Endothelial cell of umbilical vein (primary cell): ENCODE measurements around the gene WNT2. TPM values are rescaled to one million over a fixed set of nuclear protein-coding genes. Genes with fewer than 3 reads are reported as not detected.

Experiments used
- BruUV-seq: library from RNA; stranded (reverse); fragments of 400-500 nt; replicated peaks from 2 replicates; lab custom pipeline; 2021; lab: Mats Ljungman, UMichigan
- CTCF ChIA-PET: fragments of 300-600, 350-600 bp; sonication (Branson Sonifier 250); formaldehyde crosslinking; loops from one replicate; lab custom pipeline; 2021; ENCODE audit warnings: antibody characterized with exemption, inconsistent platforms; lab: Charles Lee
- POLR2A ChIA-PET: fragments of 300-600, 350-600 bp; sonication (Branson Sonifier 250); formaldehyde crosslinking; loops from one replicate; lab custom pipeline; 2021; ENCODE audit warnings: antibody characterized with exemption, inconsistent platforms; lab: Charles Lee
- DNase-seq: peaks from one replicate; pipeline ENCODE4 v3.0.0-alpha.2; 2011; ENCODE audit warnings: low read depth, low spot score
- FAIRE-seq: peaks from 2 replicates; lab custom pipeline; 2011; peaks lifted over from hg19 to GRCh38; lab: Jason Lieb, UNC
- H2AFZ ChIP-seq: 2 replicates; pipeline ENCODE4 v1.6.0; 2012; ENCODE audit warnings: low read depth, low read length, control low read depth, inconsistent platforms
- H3K27ac ChIP-seq: 2 replicates; pipeline ENCODE4 v1.5.1; 2011; ENCODE audit warnings: low read depth, mild to moderate bottlenecking, control low read depth, low read length, moderate library complexity; ENCODE audit not compliant: insufficient read depth
- H3K27me3 ChIP-seq, 2 experiments: 2 replicates each; pipeline versions ENCODE4 v1.6.0 to v1.6.1; 2011; ENCODE audit warnings: low read length in 2 of 2, mixed read lengths in 1 of 2; ENCODE audit not compliant: control insufficient read depth in 2 of 2, insufficient read depth in 2 of 2
- H3K36me3 ChIP-seq, 2 experiments: 2 replicates in 1 of 2; 3 replicates in 1 of 2; pipeline ENCODE4 v1.5.1; 2011; ENCODE audit warnings: low read length in 2 of 2, mild to moderate bottlenecking in 1 of 2, moderate library complexity in 1 of 2; ENCODE audit not compliant: control insufficient read depth in 2 of 2, insufficient read depth in 2 of 2; ENCODE audit errors: extremely low read depth in 1 of 2
- H3K4me1 ChIP-seq: 3 replicates; pipeline ENCODE4 v1.5.1; 2011; ENCODE audit warnings: mild to moderate bottlenecking, low read length; ENCODE audit not compliant: control insufficient read depth, insufficient read depth; ENCODE audit errors: extremely low read depth
- H3K4me2 ChIP-seq: 2 replicates; pipeline ENCODE4 v1.6.1; 2011; ENCODE audit warnings: low read length, control low read depth, mixed read lengths; ENCODE audit not compliant: insufficient read depth
- H3K4me3 ChIP-seq, 3 experiments: fragments of 200-600 bp in 1 of 3; sonication (generic), shearing (Covaris generic) in 1 of 3; replicated peaks in 1 of 3; 2 replicates each; pipeline ENCODE4 v1.5.1; 2011 to 2016; ENCODE audit warnings: control low read depth in 3 of 3, low read length in 3 of 3, mild to moderate bottlenecking in 2 of 3, inconsistent platforms in 1 of 3, low read depth in 1 of 3, moderate library complexity in 1 of 3; ENCODE audit not compliant: insufficient read depth in 1 of 3
- H3K79me2 ChIP-seq: 2 replicates; pipeline ENCODE4 v1.6.0; 2012; ENCODE audit warnings: low read length, inconsistent platforms; ENCODE audit not compliant: control insufficient read depth, insufficient read depth
- H3K9ac ChIP-seq: replicated peaks from 2 replicates; pipeline ENCODE3; 2011; ENCODE audit warnings: low read length, control low read depth; ENCODE audit not compliant: insufficient read depth; ENCODE audit errors: extremely low read depth
- H3K9me1 ChIP-seq: replicated peaks from 3 replicates; pipeline ENCODE4 v1.6.0; 2011; ENCODE audit warnings: mild to moderate bottlenecking, low read length; ENCODE audit not compliant: control insufficient read depth, insufficient read depth; ENCODE audit errors: extremely low read depth
- H3K9me3 ChIP-seq: replicated peaks from 2 replicates; pipeline ENCODE4 v1.5.1; 2012; ENCODE audit warnings: low read length, inconsistent platforms; ENCODE audit not compliant: control insufficient read depth, insufficient read depth
- H4K20me1 ChIP-seq: replicated peaks from 2 replicates; pipeline ENCODE3; 2011; ENCODE audit warnings: mild to moderate bottlenecking, low read length; ENCODE audit not compliant: control insufficient read depth, insufficient read depth; ENCODE audit errors: extremely low read depth
- CTCF ChIP-seq, 2 donors: IDR thresholded peaks; 1 replicate in 1 of 2; 2 replicates in 1 of 2; pipeline ENCODE4 v1.5.1; 2011; ENCODE audit warnings: low read length in 2 of 2, mild to moderate bottlenecking in 2 of 2, moderate library complexity in 2 of 2, control low read depth in 1 of 2, inconsistent platforms in 1 of 2, low read depth in 1 of 2; ENCODE audit not compliant: insufficient read depth in 1 of 2; ENCODE audit errors: extremely low read depth in 1 of 2
- EZH2 ChIP-seq: IDR thresholded peaks from 2 replicates; pipeline ENCODE4 v1.6.1; 2012; ENCODE audit warnings: borderline replicate concordance, low read depth, mild to moderate bottlenecking, moderate library complexity, low read length, inconsistent platforms; ENCODE audit not compliant: severe bottlenecking
- FOS ChIP-seq: IDR thresholded peaks from 2 replicates; pipeline ENCODE4 v1.6.1; 2011; ENCODE audit warnings: mild to moderate bottlenecking, low read length, moderate library complexity, borderline replicate concordance; ENCODE audit not compliant: insufficient read depth
- GATA2 ChIP-seq: IDR thresholded peaks from 2 replicates; pipeline ENCODE4 v1.7.0; 2011; ENCODE audit warnings: low read depth, mild to moderate bottlenecking, moderate library complexity, mixed read lengths, low read length; ENCODE audit not compliant: insufficient read length, insufficient read depth
- JUN ChIP-seq: IDR thresholded peaks from 2 replicates; pipeline ENCODE4 v1.6.1; 2011; ENCODE audit warnings: borderline replicate concordance, low read depth; ENCODE audit not compliant: insufficient read length, insufficient read depth
- MAX ChIP-seq: IDR thresholded peaks from 2 replicates; pipeline ENCODE4 v1.6.1; 2011; ENCODE audit not compliant: insufficient read depth, insufficient read length
- MYC ChIP-seq: IDR thresholded peaks from one replicate; pipeline ENCODE4 v1.6.1; 2011; ENCODE audit warnings: mild to moderate bottlenecking, low read depth, low read length
- POLR2A ChIP-seq: IDR thresholded peaks from 2 replicates; pipeline ENCODE4 v1.6.1; 2012; ENCODE audit warnings: low read depth, mild to moderate bottlenecking, control low read depth, low read length
- POLR2AphosphoS5 ChIP-seq: IDR thresholded peaks from 2 replicates; pipeline ENCODE4 v1.6.1; 2012; ENCODE audit warnings: low read depth, mild to moderate bottlenecking, control low read depth, low read length, moderate library complexity; ENCODE audit not compliant: insufficient read depth
- dilution Hi-C: fragments of 300-500 bp; cut with MboI; formaldehyde crosslinking; loops from one replicate; pipeline ENCODE4 v1.15.0; 2019; ENCODE audit warnings: low sequenced_read_pairs; ENCODE audit not compliant: extremely low pct_ligation_motif_present
- intact Hi-C: fragments of 100-400 bp; cut with micrococcal nuclease; formaldehyde crosslinking; loops from one replicate; pipeline ENCODE4 v1.10.0; 2022
- polyA plus RNA-seq, 4 experiments: library from polyadenylated mRNA; depleted of rRNA in 3 of 4; stranded (reverse) in 3 of 4; unstranded in 1 of 4; fragments of >200 nt; gene quantifications; 2 replicates each; pipeline versions ENCODE4 v1.2.1 to v1.2.3, GENCODE V29; 2011 to 2012; ENCODE audit warnings: missing spikeins in 1 of 4
- total RNA-seq: library from RNA; stranded (reverse); gene quantifications from 2 replicates; pipeline ENCODE4 v1.2.3, GENCODE V29; 2021

The WNT2 gene
- total and polyA plus RNA-seq, 2 donors (not counting 3 experiments of a cell fraction or from before 2014, with no cell fraction given), result not detected

- no peaks in the 10 kb centered on the region for H3K36me3 ChIP-seq
- no peaks in the 10 kb centered on the region for H3K4me1 ChIP-seq
- intact Hi-C loops (loop anchor here (2.0 to 5.0 kb wide), 2 partner anchors 74 to 100 kb away; no protein-coding TSS in a partner anchor), dilution Hi-C loops (no loop called here)
- no peak for DNase-seq
- BruUV-seq, result no TSS peak
- ChIA-PET CTCF (interaction anchor here (1.1 kb wide), 2 partner anchors 8 to 10 kb away, joined by 4 to 5 read pairs; partner anchors contain the start of gene WNT2), POLR2A (no interaction called here)
- peaks cover 7 to 8% of the 10 kb centered on the region in 2 experiments for H3K27me3 ChIP-seq
- no peak for FAIRE-seq
- no peaks in the 10 kb centered on the region for H3K9me3 ChIP-seq
- H3K27ac ChIP-seq, result no peak overlapping the region
- H4K20me1 ChIP-seq, result no peaks in the 10 kb centered on the region
- no peaks in the 10 kb centered on the region for H3K9me1 ChIP-seq
- H3K4me3 ChIP-seq, result no peak overlapping the region
- no peak overlapping the region for H3K9ac ChIP-seq
- no peak overlapping the region for H3K4me2 ChIP-seq
- H2AFZ ChIP-seq, result no peak overlapping the region
- TF ChIP-seq MYC (no peak), JUN (no peak), MAX (no peak)
- H3K79me2 ChIP-seq, result no peaks in the 10 kb centered on the region
Measured at GRCh38 chr7:117312593-117313580, 10.0 kb downstream of the WNT2 start.

GRCh38 chr7:117308891-117309290 lies 14.0 kb downstream of the WNT2 start:
- FAIRE-seq (no peak), DNase-seq (no peak)
- dilution Hi-C loops, result no loop called here
- no peaks in the 10 kb centered on the region for H4K20me1 ChIP-seq
- H3K79me2 ChIP-seq, result no peaks in the 10 kb centered on the region
- H2AFZ ChIP-seq, result no peak overlapping the region
- H3K4me1 ChIP-seq, result no peaks in the 10 kb centered on the region
- peaks cover 2 to 6% of the 10 kb centered on the region in 2 experiments for H3K27me3 ChIP-seq
- H3K4me2 ChIP-seq, result no peak overlapping the region
- H3K9me3 ChIP-seq, result no peaks in the 10 kb centered on the region
- CTCF ChIA-PET, result interaction anchor here (1.5 kb wide), 1 partner anchor 96 kb away, joined by 3 read pairs; no protein-coding TSS in a partner anchor
- TF ChIP-seq EZH2 (no peak), POLR2AphosphoS5 (no peak), MAX (no peak), JUN (no peak), FOS (no peak), MYC (no peak), CTCF (IDR thresholded peaks at IDR 0.05; ENCODE audit: extremely low read depth in 1 of 2, insufficient read depth in 1 of 2, low read depth in 1 of 2, low read length in 2 of 2) (no peak), POLR2A (no peak), GATA2 (no peak)
- no peak overlapping the region for H3K27ac ChIP-seq
- H3K9me1 ChIP-seq, result no peaks in the 10 kb centered on the region
- H3K4me3 ChIP-seq, result no peak overlapping the region
- H3K36me3 ChIP-seq, result no peaks in the 10 kb centered on the region
- intact Hi-C loops, result no loop called here
- no peak overlapping the region for H3K9ac ChIP-seq
- BruUV-seq, result no TSS peak
- POLR2A ChIA-PET, result no interaction called here
